ENCODE measurements around the gene CDH22.

CDH22 gene

GRCh38 chr20:46188866-46189541 lies 119.3 kb downstream of the CDH22 start:
- no peak for DNase-seq

GRCh38 chr20:46186210-46186609 lies 122.1 kb downstream of the CDH22 start:
- DNase-seq: no peak

- DNase-seq: no peak
Measured at GRCh38 chr20:46185353-46185752, 122.9 kb downstream of the CDH22 start.

- no peak for DNase-seq
Measured at GRCh38 chr20:46183768-46184167, 124.5 kb downstream of the CDH22 start.

- no peak for DNase-seq
Measured at GRCh38 chr20:46182276-46183200, 125.8 kb downstream of the CDH22 start.

- DNase-seq: no peak
Measured at GRCh38 chr20:46179862-46180261, 128.4 kb downstream of the CDH22 start.

- no peak for DNase-seq
Measured at GRCh38 chr20:46178891-46179290, 129.4 kb downstream of the CDH22 start.

GRCh38 chr20:46177768-46178167 lies 130.5 kb downstream of the CDH22 start:
- no peak for DNase-seq

- no peak for DNase-seq
Measured at GRCh38 chr20:46176739-46177378, 131.4 kb downstream of the CDH22 start.

- DNase-seq: no peak
Measured at GRCh38 chr20:46175127-46175494, 133.2 kb downstream of the CDH22 start.

- peak; percentile 32 for DNase-seq
Measured at GRCh38 chr20:46174469-46175126, 133.7 kb downstream of the CDH22 start.

- DNase-seq: no peak
Measured at GRCh38 chr20:46173652-46174468, 134.4 kb downstream of the CDH22 start.

- no peak for DNase-seq
Measured at GRCh38 chr20:46172961-46173536, 135.2 kb downstream of the CDH22 start.

- no peak for DNase-seq
Measured at GRCh38 chr20:46172455-46172854, 135.8 kb downstream of the CDH22 start.

- DNase-seq: no peak
Measured at GRCh38 chr20:46171909-46172308, 136.4 kb downstream of the CDH22 start.

- DNase-seq: no peak
Measured at GRCh38 chr20:46171476-46171875, 136.8 kb downstream of the CDH22 start.

- DNase-seq: no peak
Measured at GRCh38 chr20:46169245-46170171, 138.8 kb downstream of the CDH22 start.

- no peak for DNase-seq
Measured at GRCh38 chr20:46168438-46168837, 139.9 kb downstream of the CDH22 start.

- no peak for DNase-seq
Measured at GRCh38 chr20:46167080-46167479, 141.2 kb downstream of the CDH22 start.

- DNase-seq: no peak
Measured at GRCh38 chr20:46164254-46164653, 144.0 kb downstream of the CDH22 start.

- DNase-seq: no peak
Measured at GRCh38 chr20:46161921-46162320, 146.4 kb downstream of the CDH22 start.
